WTC11 (cell line): Measurements from ENCODE around the gene SCGB3A2. TPM values are rescaled to one million over a fixed set of nuclear protein-coding genes. Genes with fewer than 3 reads are reported as not detected.
"Not testable (repeated sequence)": the region's sequence is repeated elsewhere in the genome, so short reads cannot be mapped to it uniquely, and the experiment has no call there.

Experiments
- ATAC-seq: fragments of 200-7000 bp; cut with Tn5 transposase; 2 replicates; pipeline ENCODE4 v1.10.0; 2021; ENCODE audit warnings: mild to moderate bottlenecking, moderate library complexity
- CTCF ChIA-PET: fragments of 300-600 bp; sonication (Branson Sonifier 250); formaldehyde crosslinking; loops from one replicate; lab custom pipeline; 2021; ENCODE audit warnings: antibody characterized with exemption; lab: Charles Lee
- POLR2A ChIA-PET: fragments of 350-600 bp; sonication (Branson Sonifier 250); formaldehyde crosslinking; loops from one replicate; lab custom pipeline; 2021; ENCODE audit warnings: antibody characterized with exemption; lab: Charles Lee
- DNase-seq: peaks from one replicate; pipeline ENCODE4 v3.0.0; 2021; ENCODE audit warnings: low spot score
- H3K27ac Mint-ChIP-seq: 2 replicates; pipeline ENCODE4 v1.8.0; 2021; ENCODE audit warnings: mixed read lengths
- H3K27me3 Mint-ChIP-seq: 2 replicates; pipeline ENCODE4 v1.8.0; 2021; ENCODE audit warnings: low read depth, mild to moderate bottlenecking, moderate library complexity, mixed read lengths
- H3K36me3 Mint-ChIP-seq: 2 replicates; pipeline ENCODE4 v1.8.0; 2021; ENCODE audit warnings: mixed read lengths
- H3K4me1 Mint-ChIP-seq: 2 replicates; pipeline ENCODE4 v1.8.0; 2022; ENCODE audit warnings: mixed read lengths
- H3K4me3 Mint-ChIP-seq: 2 replicates; pipeline ENCODE4 v1.8.0; 2021; ENCODE audit warnings: mild to moderate bottlenecking, moderate library complexity, mixed read lengths
- H3K9me3 Mint-ChIP-seq: 2 replicates; pipeline ENCODE4 v1.8.0; 2021; ENCODE audit warnings: mixed read lengths
- AFF4 ChIP-seq: sonication (generic); formaldehyde crosslinking; IDR thresholded peaks from 2 replicates; pipeline ENCODE4 v1.8.1; 2023; ENCODE audit warnings: mild to moderate bottlenecking, missing genetic modification reagents, borderline replicate concordance
- EMX1 ChIP-seq: fragments of 250-450 bp; sonication (Bioruptor Pico); IDR thresholded peaks from 2 replicates; pipeline ENCODE4 v1.8.0; 2021; ENCODE audit warnings: mild to moderate bottlenecking
- ERG ChIP-seq: fragments of 250-450 bp; sonication (Bioruptor Pico); IDR thresholded peaks from 2 replicates; pipeline ENCODE4 v1.8.0; 2021; ENCODE audit warnings: mild to moderate bottlenecking
- NFE2L1 ChIP-seq: sonication (generic); formaldehyde crosslinking; IDR thresholded peaks from 2 replicates; pipeline ENCODE4 v1.8.1; 2023; ENCODE audit warnings: missing genetic modification reagents
- SP1 ChIP-seq: sonication (generic); formaldehyde crosslinking; conservative IDR thresholded peaks from 2 replicates; pipeline ENCODE4 v1.8.1; 2022; ENCODE audit warnings: missing genetic modification reagents
- TEAD4 ChIP-seq: sonication (generic); formaldehyde crosslinking; IDR thresholded peaks from 2 replicates; pipeline ENCODE4 v1.8.0; 2022; ENCODE audit warnings: mild to moderate bottlenecking, missing genetic modification reagents
- ZNF425 ChIP-seq: fragments of 250-450 bp; sonication (Bioruptor Pico); conservative IDR thresholded peaks from 2 replicates; pipeline ENCODE4 v1.9.0; 2021; ENCODE audit warnings: mild to moderate bottlenecking
- total RNA-seq: library from RNA; stranded (reverse); gene quantifications from 3 replicates; pipeline ENCODE4 v1.2.3, GENCODE V29; 2021

SCGB3A2 gene
- total RNA-seq, 1 experiment from 2014 or later: 79.1 TPM

- no peak for TF ChIP-seq TEAD4
These were observed 9.4 kb upstream of the SCGB3A2 start (continued) for GRCh38 chr5:147869112-147869511.

GRCh38 chr5:147869892-147870291 lies 8.6 kb upstream of the SCGB3A2 start:
- TF ChIP-seq AFF4: peak; percentile 62; the same call in 1 of the 2 replicates
- 0 out of 2 replicates have a peak, but pooled peaks have one; percentile 12 for TF ChIP-seq SP1 (CRISPR knock-in tag)
- 0 out of 2 replicates have a peak, but pooled peaks have one; percentile 14 for TF ChIP-seq NFE2L1
- DNase-seq, H3K27me3 Mint-ChIP-seq, H3K9me3 Mint-ChIP-seq, ATAC-seq: not testable (repeated sequence)
- POLR2A ChIA-PET: interaction anchor here (1.3 kb wide), 1 partner anchor 9 kb away, joined by 8 read pairs; no protein-coding TSS in a partner anchor
- peaks cover 92% of the 10 kb centered on the region for H3K36me3 Mint-ChIP-seq
- CTCF ChIA-PET: interaction anchor here (1.1 kb wide), 1 partner anchor 10 kb away, joined by 4 read pairs; no protein-coding TSS in a partner anchor
- H3K27ac Mint-ChIP-seq: peak overlapping the region; percentile 98
- peak overlapping the region; percentile 96 for H3K4me3 Mint-ChIP-seq
- H3K4me1 Mint-ChIP-seq: peaks cover 72% of the 10 kb centered on the region

GRCh38 chr5:147871980-147872549 lies 6.4 kb upstream of the SCGB3A2 start:
- CTCF ChIA-PET, ATAC-seq, H3K27me3 Mint-ChIP-seq, H3K9me3 Mint-ChIP-seq, DNase-seq: not testable (repeated sequence)
- peak overlapping the region; percentile 98 for H3K27ac Mint-ChIP-seq
- POLR2A ChIA-PET: interaction anchor here (0.9 kb wide), 1 partner anchor 8 kb away, joined by 3 read pairs; no protein-coding TSS in a partner anchor
- H3K36me3 Mint-ChIP-seq: peaks cover 70% of the 10 kb centered on the region
- peak overlapping the region; percentile 96 for H3K4me3 Mint-ChIP-seq
- peaks cover 72% of the 10 kb centered on the region for H3K4me1 Mint-ChIP-seq

- H3K27me3 Mint-ChIP-seq, CTCF ChIA-PET, H3K9me3 Mint-ChIP-seq: not testable (repeated sequence)
- 0 out of 2 replicates have a peak, but pooled peaks have one; percentile 74 for TF ChIP-seq ZNF425 (CRISPR knock-in tag)
- 0 out of 2 replicates have a peak, but pooled peaks have one; percentile 56 for TF ChIP-seq EMX1 (CRISPR knock-in tag)
- 0 out of 2 replicates have a peak, but pooled peaks have one; percentile 29 for TF ChIP-seq ERG (CRISPR knock-in tag)
- TF ChIP-seq, all 79 proteins: peak for 3; not testable (repeated sequence) for 76
- DNase-seq, ATAC-seq, POLR2A ChIA-PET: not testable (repeated sequence)
- Mint-ChIP-seq H3K27ac (peak overlapping the region; percentile 98), H3K36me3 (peaks cover 62% of the 10 kb centered on the region), H3K4me3 (peak overlapping the region; percentile 96), H3K4me1 (peaks cover 72% of the 10 kb centered on the region)
These were observed 5.6 kb upstream of the SCGB3A2 start for GRCh38 chr5:147872744-147873435.
